Brain microvascular endothelial cell (primary cell): ENCODE data around the gene TMEM117.
"Not testable (repeated sequence)": the region's sequence is repeated elsewhere in the genome, so short reads cannot be mapped to it uniquely, and the experiment has no call there.

ENCODE experiments used
- DNase-seq: peaks from one replicate; pipeline ENCODE4 v3.0.0-alpha.2; 2020
- H3K27ac ChIP-seq: fragments of 250-450 bp; sonication (Bioruptor Pico); 2 replicates; pipeline ENCODE4 v1.5.1; 2020; ENCODE audit warnings: mild to moderate bottlenecking, moderate library complexity
- H3K27me3 ChIP-seq: fragments of 250-450 bp; sonication (Bioruptor Pico); replicated peaks from 2 replicates; pipeline ENCODE4 v1.5.1; 2020; ENCODE audit warnings: mild to moderate bottlenecking
- H3K36me3 ChIP-seq: fragments of 250-450 bp; sonication (Bioruptor Pico); replicated peaks from 2 replicates; pipeline ENCODE4 v1.5.1; 2020; ENCODE audit warnings: mild to moderate bottlenecking
- H3K4me3 ChIP-seq: 2 replicates; pipeline ENCODE4 v1.5.1; 2011; ENCODE audit warnings: low read depth, mild to moderate bottlenecking, control low read depth, low read length, moderate library complexity
- CTCF ChIP-seq: IDR thresholded peaks from 2 replicates; pipeline ENCODE4 v1.5.1; 2011; ENCODE audit warnings: low read depth, mild to moderate bottlenecking, moderate library complexity, low read length, control low read depth, inconsistent platforms; ENCODE audit errors: missing control alignments
- in situ Hi-C: cut with HindIII; loops from 2 replicates; pipeline ENCODE4 v1.10.0; 2017; ENCODE audit warnings: low sequenced_read_pairs, low pct_ligation_motif_present

Gene TMEM117

GRCh38 chr12:44184499-44185206 lies 348.8 kb downstream of the TMEM117 start:
- no peak for TF ChIP-seq CTCF
- H3K4me3 ChIP-seq = no peak overlapping the region
- no peaks in the 10 kb centered on the region for H3K27me3 ChIP-seq
- in situ Hi-C loops = no loop called here
- no peaks in the 10 kb centered on the region for H3K36me3 ChIP-seq
- H3K27ac ChIP-seq = no peak overlapping the region
- DNase-seq = no peak

- TF ChIP-seq CTCF = no peak
- DNase-seq = no peak
- Histone ChIP-seq H3K4me3 (no peak overlapping the region), H3K27ac (no peak overlapping the region), H3K36me3 (no peaks in the 10 kb centered on the region), H3K27me3 (no peaks in the 10 kb centered on the region)
- in situ Hi-C loops = no loop called here
These were observed 357.4 kb downstream of the TMEM117 start for GRCh38 chr12:44193281-44193680.

- in situ Hi-C loops, H3K27ac ChIP-seq: not testable (repeated sequence)
These were observed 359.8 kb downstream of the TMEM117 start for GRCh38 chr12:44195719-44196118.

GRCh38 chr12:44206045-44206444 lies 370.2 kb downstream of the TMEM117 start:
- no peak for DNase-seq
- H3K27ac ChIP-seq = no peak overlapping the region
- H3K36me3 ChIP-seq = no peaks in the 10 kb centered on the region
- in situ Hi-C loops = no loop called here
- no peak for TF ChIP-seq CTCF
- no peaks in the 10 kb centered on the region for H3K27me3 ChIP-seq
- no peak overlapping the region for H3K4me3 ChIP-seq

More at GRCh38 chr12:44195719-44196118, 359.8 kb downstream of the TMEM117 start:
- not testable (repeated sequence) for H3K27me3 ChIP-seq, H3K36me3 ChIP-seq, H3K4me3 ChIP-seq, DNase-seq

- Histone ChIP-seq H3K27me3 (no peaks in the 10 kb centered on the region), H3K36me3 (no peaks in the 10 kb centered on the region), H3K27ac (no peak overlapping the region), H3K4me3 (no peak overlapping the region)
- TF ChIP-seq CTCF = no peak
- in situ Hi-C loops = no loop called here
- no peak for DNase-seq
These were observed 381.4 kb downstream of the TMEM117 start for GRCh38 chr12:44217146-44217883.

- in situ Hi-C loops = no loop called here
- Histone ChIP-seq H3K27me3 (no peaks in the 10 kb centered on the region), H3K4me3 (no peak overlapping the region), H3K27ac (no peak overlapping the region), H3K36me3 (no peaks in the 10 kb centered on the region)
- TF ChIP-seq CTCF = no peak
- no peak for DNase-seq
These were observed 387.9 kb downstream of the TMEM117 start for GRCh38 chr12:44223736-44224135.
